K562 (cell line): ENCODE measurements around the gene CARD14. TPM values are rescaled to one million over a fixed set of nuclear protein-coding genes. Genes with fewer than 3 reads are reported as not detected.

Experiments
- FUS ChIP-seq: fragments of 200-400 bp; formaldehyde crosslinking; optimal IDR thresholded peaks from 2 replicates; pipeline ENCODE3; 2017; ENCODE audit warnings: low read depth, low read length
- HDAC2 ChIP-seq: fragments of 450-650 bp; IDR thresholded peaks from 2 replicates; pipeline ENCODE4 v1.6.1; 2016; ENCODE audit warnings: mild to moderate bottlenecking
- ILK ChIP-seq: fragments of 450-650 bp; IDR thresholded peaks from 2 replicates; pipeline ENCODE4 v1.6.1; 2016; ENCODE audit warnings: missing genetic modification characterization, low read depth, mild to moderate bottlenecking, missing compliant biosample characterization, moderate library complexity, borderline replicate concordance
- MAFK ChIP-seq: IDR thresholded peaks from 2 replicates; pipeline ENCODE4 v1.6.1; 2011; ENCODE audit warnings: low read length, improper control_type of control experiment
- MXI1 ChIP-seq: IDR thresholded peaks from 2 replicates; pipeline ENCODE4 v1.6.1; 2011; ENCODE audit warnings: low read depth, mild to moderate bottlenecking, improper control_type of control experiment, low read length
- PCBP2 ChIP-seq: fragments of 200-400 bp; formaldehyde crosslinking; IDR thresholded peaks from 2 replicates; pipeline ENCODE4 v1.6.1; 2018; ENCODE audit warnings: low read length, low read depth, mild to moderate bottlenecking, moderate library complexity; ENCODE audit not compliant: poor library complexity, severe bottlenecking
- POLR2H ChIP-seq: IDR thresholded peaks from 2 replicates; pipeline ENCODE4 v1.6.1; 2016; ENCODE audit warnings: missing genetic modification characterization, low read depth, mild to moderate bottlenecking, control low read depth, missing compliant biosample characterization, moderate library complexity
- RCOR1 ChIP-seq, 2 experiments: IDR thresholded peaks; 2 replicates each; pipeline ENCODE4 v1.6.1; 2012; ENCODE audit warnings: low read depth in 2 of 2, low read length in 2 of 2, borderline replicate concordance in 1 of 2, improper control_type of control experiment in 1 of 2
- ZNF41 ChIP-seq: fragments of 250-450 bp; sonication (Bioruptor Pico); conservative IDR thresholded peaks from 2 replicates; pipeline ENCODE4 v1.4.0; 2020; ENCODE audit warnings: mild to moderate bottlenecking
- ZNF586 ChIP-seq: fragments of 450-650 bp; formaldehyde crosslinking; conservative IDR thresholded peaks from 2 replicates; pipeline ENCODE4 v1.4.0; 2020; ENCODE audit warnings: mild to moderate bottlenecking, moderate library complexity
- ZNF830 ChIP-seq: fragments of 250-450 bp; sonication (Bioruptor Pico); IDR thresholded peaks from 2 replicates; pipeline ENCODE4 v1.5.0; 2021; ENCODE audit warnings: mild to moderate bottlenecking
- polyA plus RNA-seq, 8 experiments: library from polyadenylated mRNA; depleted of rRNA in 4 of 8; stranded (reverse) in 5 of 8; unstranded in 3 of 8; fragments of >200 nt; fragmentation: Nextera tagmentation in 2 of 8; fragmentation: Illumina TruSeq in 1 of 8; extraction: Ambion mirVana in 2 of 8; extraction: Trizol in 1 of 8; gene quantifications; 2 replicates each; pipeline versions ENCODE4 v1.2.1 to v1.2.3, GENCODE V29; 2011 to 2014; ENCODE audit warnings: inconsistent platforms in 1 of 8, missing spikeins in 1 of 8
- total RNA-seq, 7 experiments: library from RNA; depleted of rRNA in 6 of 7; stranded (reverse); fragments of >200 nt in 6 of 7; fragmentation: Illumina TruSeq in 2 of 7; extraction: Trizol in 2 of 7; gene quantifications; 2 replicates each; pipeline versions ENCODE4 v1.2.1 to v1.2.3, GENCODE V29; 2011 to 2021; ENCODE audit warnings: low replicate concordance in 1 of 7
- TF ChIP-seq, protein P1 (sequence below), 2 experiments: fragments of 450-650 bp; IDR thresholded peaks; 2 replicates each; pipeline ENCODE4 v1.6.1; 2016; ENCODE audit warnings: mild to moderate bottlenecking in 2 of 2, borderline replicate concordance in 1 of 2, low read depth in 1 of 2, moderate library complexity in 1 of 2
- TF ChIP-seq, protein P2 (sequence below): sonication (generic); formaldehyde crosslinking; IDR thresholded peaks from 2 replicates; pipeline ENCODE4 v1.8.0; 2023; ENCODE audit warnings: mild to moderate bottlenecking, missing genetic modification reagents
- TF ChIP-seq, protein P3 (sequence below): sonication (generic); formaldehyde crosslinking; IDR thresholded peaks from 2 replicates; pipeline ENCODE4 v1.8.1; 2023; ENCODE audit warnings: mild to moderate bottlenecking, missing genetic modification reagents

The CARD14 gene
- total and polyA plus RNA-seq, 9 of the 15 experiments (the other 6 are each of a cell fraction or from before 2014, with no cell fraction given), result not detected

DNA sequence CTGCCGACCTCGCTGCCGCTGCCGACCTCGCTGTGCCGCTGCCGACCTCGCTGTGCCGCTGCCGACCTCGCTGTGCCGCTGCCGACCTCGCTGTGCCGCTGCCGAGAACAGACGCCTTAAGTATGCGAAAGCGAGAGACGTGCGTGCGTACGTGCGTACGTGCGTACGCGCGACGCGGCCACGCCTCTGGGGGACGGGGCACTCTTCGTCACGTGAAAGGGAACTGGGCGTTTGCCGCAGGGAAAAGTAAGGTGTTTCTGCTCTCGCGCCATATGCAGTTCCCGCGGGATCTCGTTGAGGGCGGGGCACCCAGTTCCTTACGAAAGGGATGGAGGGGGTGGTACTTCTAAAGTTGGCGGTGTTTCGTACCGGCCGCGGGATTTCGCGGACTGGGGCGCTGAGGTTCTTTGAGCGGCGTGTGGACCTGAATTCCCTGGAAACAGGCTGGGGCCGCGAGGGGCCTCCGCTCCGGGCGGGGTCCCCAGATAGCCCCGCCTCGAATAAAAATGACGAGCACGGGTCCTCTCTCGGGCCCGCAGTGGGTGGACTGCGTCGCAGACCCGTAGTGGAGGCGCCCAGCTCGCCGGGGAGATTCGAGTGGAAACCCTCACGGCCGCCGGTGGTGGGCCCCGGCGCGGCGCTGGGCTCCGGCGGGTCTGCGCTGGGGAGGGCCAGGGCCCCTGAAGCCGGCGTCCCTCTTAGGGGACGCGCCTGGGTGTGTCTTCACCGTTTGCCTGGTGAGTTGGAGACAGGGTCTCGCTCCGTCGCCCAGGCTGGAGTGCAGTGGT lies 22.6 kb upstream of the CARD14 start, which contains the start of gene EIF4A3 (continued):
- TF ChIP-seq, protein P1, sequence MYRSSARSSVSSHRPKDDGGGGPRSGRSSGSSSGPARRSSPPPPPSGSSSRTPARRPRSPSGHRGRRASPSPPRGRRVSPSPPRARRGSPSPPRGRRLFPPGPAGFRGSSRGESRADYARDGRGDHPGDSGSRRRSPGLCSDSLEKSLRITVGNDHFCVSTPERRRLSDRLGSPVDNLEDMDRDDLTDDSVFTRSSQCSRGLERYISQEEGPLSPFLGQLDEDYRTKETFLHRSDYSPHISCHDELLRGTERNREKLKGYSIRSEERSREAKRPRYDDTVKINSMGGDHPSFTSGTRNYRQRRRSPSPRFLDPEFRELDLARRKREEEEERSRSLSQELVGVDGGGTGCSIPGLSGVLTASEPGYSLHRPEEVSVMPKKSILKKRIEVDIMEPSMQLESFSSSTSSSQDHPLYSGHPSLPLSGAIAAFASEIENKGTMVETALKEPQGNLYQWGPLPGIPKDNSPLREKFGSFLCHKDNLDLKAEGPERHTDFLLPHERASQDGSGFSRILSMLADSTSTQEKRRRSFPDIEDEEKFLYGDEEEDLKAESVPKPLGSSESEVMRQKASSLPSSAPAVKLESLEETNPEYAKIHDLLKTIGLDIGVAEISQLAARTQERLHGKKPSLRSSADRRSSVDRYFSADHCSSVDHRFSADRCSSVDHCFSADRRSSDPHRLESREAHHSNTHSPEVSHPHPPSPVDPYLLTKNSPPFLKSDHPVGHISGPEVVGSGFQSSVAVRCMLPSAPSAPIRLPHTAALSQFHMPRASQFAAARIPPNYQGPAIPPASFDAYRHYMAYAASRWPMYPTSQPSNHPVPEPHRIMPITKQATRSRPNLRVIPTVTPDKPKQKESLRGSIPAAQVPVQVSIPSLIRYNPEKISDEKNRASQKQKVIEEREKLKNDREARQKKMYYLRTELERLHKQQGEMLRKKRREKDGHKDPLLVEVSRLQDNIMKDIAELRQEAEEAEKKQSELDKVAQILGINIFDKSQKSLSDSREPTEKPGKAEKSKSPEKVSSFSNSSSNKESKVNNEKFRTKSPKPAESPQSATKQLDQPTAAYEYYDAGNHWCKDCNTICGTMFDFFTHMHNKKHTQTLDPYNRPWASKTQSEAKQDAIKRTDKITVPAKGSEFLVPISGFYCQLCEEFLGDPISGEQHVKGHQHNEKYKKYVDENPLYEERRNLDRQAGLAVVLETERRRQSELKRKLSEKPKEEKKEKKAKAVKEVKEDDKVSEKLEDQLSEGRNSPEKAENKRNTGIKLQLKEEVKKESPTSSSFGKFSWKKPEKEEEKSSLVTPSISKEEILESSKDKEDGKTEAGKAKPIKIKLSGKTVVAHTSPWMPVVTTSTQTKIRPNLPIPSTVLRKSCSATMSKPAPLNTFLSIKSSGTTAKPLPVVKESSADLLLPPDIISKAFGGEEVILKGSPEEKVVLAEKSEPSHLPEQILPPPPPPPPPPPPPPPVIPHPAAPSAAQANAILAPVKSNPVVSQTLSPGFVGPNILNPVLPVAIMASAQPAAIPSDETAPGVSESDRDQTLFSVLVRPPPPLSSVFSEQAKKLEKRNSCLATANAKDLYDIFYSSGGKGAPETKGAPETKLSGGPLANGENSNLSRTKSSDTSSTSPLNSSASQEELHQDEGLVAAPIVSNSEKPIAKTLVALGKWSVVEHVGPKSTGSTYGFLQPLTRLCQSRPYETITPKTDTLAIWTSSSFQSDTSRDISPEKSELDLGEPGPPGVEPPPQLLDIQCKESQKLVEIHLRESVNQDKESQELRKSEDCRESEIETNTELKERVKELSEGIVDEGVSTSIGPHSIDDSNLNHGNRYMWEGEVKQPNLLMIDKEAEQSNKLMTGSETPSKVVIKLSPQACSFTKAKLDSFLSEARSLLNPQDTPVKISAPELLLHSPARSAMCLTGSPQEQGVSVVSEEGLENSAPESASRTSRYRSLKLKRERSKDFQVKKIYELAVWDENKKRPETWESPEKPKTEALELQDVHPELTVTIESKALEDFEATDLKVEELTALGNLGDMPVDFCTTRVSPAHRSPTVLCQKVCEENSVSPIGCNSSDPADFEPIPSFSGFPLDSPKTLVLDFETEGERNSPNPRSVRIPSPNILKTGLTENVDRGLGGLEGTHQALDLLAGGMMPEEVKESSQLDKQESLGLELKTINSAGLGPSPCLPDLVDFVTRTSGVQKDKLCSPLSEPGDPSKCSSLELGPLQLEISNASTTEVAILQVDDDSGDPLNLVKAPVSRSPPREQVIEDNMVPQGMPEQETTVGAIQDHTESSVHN (IDR thresholded peaks at IDR 0.05; ENCODE audit: borderline replicate concordance in 1 of 2, low read depth in 1 of 2), result no peak
- TF ChIP-seq ZNF830 (CRISPR knock-in tag) (no peak), ZNF41 (CRISPR knock-in tag) (no peak), POLR2H (tag) (peak; percentile 96), RCOR1 (IDR thresholded peaks at IDR 0.05; ENCODE audit: borderline replicate concordance in 1 of 2, low read depth in 2 of 2, low read length in 2 of 2) (no peak), ZNF586 (CRISPR knock-in tag) (no peak), HDAC2 (no peak), ILK (tag) (no peak), FUS (no peak), MXI1 (no peak), MAFK (no peak), PCBP2 (no peak)
- TF ChIP-seq, protein P2, sequence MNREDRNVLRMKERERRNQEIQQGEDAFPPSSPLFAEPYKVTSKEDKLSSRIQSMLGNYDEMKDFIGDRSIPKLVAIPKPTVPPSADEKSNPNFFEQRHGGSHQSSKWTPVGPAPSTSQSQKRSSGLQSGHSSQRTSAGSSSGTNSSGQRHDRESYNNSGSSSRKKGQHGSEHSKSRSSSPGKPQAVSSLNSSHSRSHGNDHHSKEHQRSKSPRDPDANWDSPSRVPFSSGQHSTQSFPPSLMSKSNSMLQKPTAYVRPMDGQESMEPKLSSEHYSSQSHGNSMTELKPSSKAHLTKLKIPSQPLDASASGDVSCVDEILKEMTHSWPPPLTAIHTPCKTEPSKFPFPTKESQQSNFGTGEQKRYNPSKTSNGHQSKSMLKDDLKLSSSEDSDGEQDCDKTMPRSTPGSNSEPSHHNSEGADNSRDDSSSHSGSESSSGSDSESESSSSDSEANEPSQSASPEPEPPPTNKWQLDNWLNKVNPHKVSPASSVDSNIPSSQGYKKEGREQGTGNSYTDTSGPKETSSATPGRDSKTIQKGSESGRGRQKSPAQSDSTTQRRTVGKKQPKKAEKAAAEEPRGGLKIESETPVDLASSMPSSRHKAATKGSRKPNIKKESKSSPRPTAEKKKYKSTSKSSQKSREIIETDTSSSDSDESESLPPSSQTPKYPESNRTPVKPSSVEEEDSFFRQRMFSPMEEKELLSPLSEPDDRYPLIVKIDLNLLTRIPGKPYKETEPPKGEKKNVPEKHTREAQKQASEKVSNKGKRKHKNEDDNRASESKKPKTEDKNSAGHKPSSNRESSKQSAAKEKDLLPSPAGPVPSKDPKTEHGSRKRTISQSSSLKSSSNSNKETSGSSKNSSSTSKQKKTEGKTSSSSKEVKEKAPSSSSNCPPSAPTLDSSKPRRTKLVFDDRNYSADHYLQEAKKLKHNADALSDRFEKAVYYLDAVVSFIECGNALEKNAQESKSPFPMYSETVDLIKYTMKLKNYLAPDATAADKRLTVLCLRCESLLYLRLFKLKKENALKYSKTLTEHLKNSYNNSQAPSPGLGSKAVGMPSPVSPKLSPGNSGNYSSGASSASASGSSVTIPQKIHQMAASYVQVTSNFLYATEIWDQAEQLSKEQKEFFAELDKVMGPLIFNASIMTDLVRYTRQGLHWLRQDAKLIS (CRISPR knock-in tag), result 0 out of 2 replicates have a peak, but pooled peaks have one; percentile 23
- TF ChIP-seq, protein P3, sequence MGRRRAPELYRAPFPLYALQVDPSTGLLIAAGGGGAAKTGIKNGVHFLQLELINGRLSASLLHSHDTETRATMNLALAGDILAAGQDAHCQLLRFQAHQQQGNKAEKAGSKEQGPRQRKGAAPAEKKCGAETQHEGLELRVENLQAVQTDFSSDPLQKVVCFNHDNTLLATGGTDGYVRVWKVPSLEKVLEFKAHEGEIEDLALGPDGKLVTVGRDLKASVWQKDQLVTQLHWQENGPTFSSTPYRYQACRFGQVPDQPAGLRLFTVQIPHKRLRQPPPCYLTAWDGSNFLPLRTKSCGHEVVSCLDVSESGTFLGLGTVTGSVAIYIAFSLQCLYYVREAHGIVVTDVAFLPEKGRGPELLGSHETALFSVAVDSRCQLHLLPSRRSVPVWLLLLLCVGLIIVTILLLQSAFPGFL (CRISPR knock-in tag), result no peak
